Astrocyte (in vitro differentiated cells and primary cell): Measurements from ENCODE around the gene LRP1B. TPM values are rescaled to one million over a fixed set of nuclear protein-coding genes. Genes with fewer than 3 reads are reported as not detected.

Experiments
- DNase-seq: peaks from one replicate; pipeline ENCODE4 v3.0.0-alpha.2; 2010; ENCODE audit warnings: low read depth
- FAIRE-seq: peaks from 2 replicates; lab custom pipeline; 2011; peaks lifted over from hg19 to GRCh38; lab: Jason Lieb, UNC
- H2AFZ ChIP-seq: 2 replicates; pipeline ENCODE4 v1.6.0; 2012; ENCODE audit warnings: low read depth, low read length, inconsistent platforms
- H3K27ac ChIP-seq: 2 replicates; pipeline ENCODE4 v1.5.1; 2011; ENCODE audit warnings: low read depth, low read length, inconsistent platforms
- H3K27me3 ChIP-seq: 2 replicates; pipeline ENCODE4 v1.6.0; 2011; ENCODE audit warnings: low read length, inconsistent platforms; ENCODE audit not compliant: insufficient read depth
- H3K36me3 ChIP-seq: 2 replicates; pipeline ENCODE4 v1.5.1; 2011; ENCODE audit warnings: low read length, inconsistent platforms; ENCODE audit not compliant: insufficient read depth
- H3K4me1 ChIP-seq: 2 replicates; pipeline ENCODE4 v1.5.1; 2011; ENCODE audit warnings: low read length, inconsistent platforms; ENCODE audit not compliant: insufficient read depth
- H3K4me2 ChIP-seq: 2 replicates; pipeline ENCODE4 v1.6.0; 2012; ENCODE audit warnings: low read length, inconsistent platforms
- H3K4me3 ChIP-seq: 2 replicates; pipeline ENCODE4 v1.5.1; 2011; ENCODE audit warnings: low read depth, mild to moderate bottlenecking, low read length, inconsistent platforms; ENCODE audit not compliant: insufficient read depth
- H3K79me2 ChIP-seq: 2 replicates; pipeline ENCODE4 v1.6.0; 2012; ENCODE audit warnings: mild to moderate bottlenecking, low read length, inconsistent platforms; ENCODE audit not compliant: insufficient read depth
- H3K9ac ChIP-seq: 2 replicates; pipeline ENCODE4 v1.6.0; 2012; ENCODE audit warnings: mild to moderate bottlenecking, low read length, inconsistent platforms
- H3K9me3 ChIP-seq: 2 replicates; pipeline ENCODE4 v1.5.1; 2012; ENCODE audit warnings: low read depth, mild to moderate bottlenecking, low read length, inconsistent platforms; ENCODE audit not compliant: insufficient read depth
- H4K20me1 ChIP-seq: 2 replicates; pipeline ENCODE4 v1.6.0; 2012; ENCODE audit warnings: low read length, inconsistent platforms; ENCODE audit not compliant: insufficient read depth
- H3K27ac Mint-ChIP-seq: one replicate; pipeline ENCODE4 v1.8.0; 2021; ENCODE audit warnings: mild to moderate bottlenecking, mixed read lengths; ENCODE audit not compliant: unreplicated experiment
- H3K27me3 Mint-ChIP-seq: one replicate; pipeline ENCODE4 v1.8.0; 2021; ENCODE audit warnings: low read depth, mixed read lengths; ENCODE audit not compliant: unreplicated experiment
- H3K36me3 Mint-ChIP-seq: one replicate; pipeline ENCODE4 v1.8.0; 2021; ENCODE audit warnings: low read depth, mixed read lengths; ENCODE audit not compliant: unreplicated experiment
- H3K4me1 Mint-ChIP-seq: one replicate; pipeline ENCODE4 v1.8.0; 2021; ENCODE audit warnings: low read depth, mixed read lengths; ENCODE audit not compliant: unreplicated experiment
- H3K4me3 Mint-ChIP-seq: one replicate; pipeline ENCODE4 v1.8.0; 2021; ENCODE audit warnings: mild to moderate bottlenecking, moderate library complexity, mixed read lengths; ENCODE audit not compliant: unreplicated experiment
- H3K9me3 Mint-ChIP-seq: one replicate; pipeline ENCODE4 v1.8.0; 2021; ENCODE audit warnings: mild to moderate bottlenecking, mixed read lengths; ENCODE audit not compliant: unreplicated experiment
- EZH2 ChIP-seq: IDR thresholded peaks from 2 replicates; pipeline ENCODE4 v1.6.1; 2012; ENCODE audit warnings: mild to moderate bottlenecking, low read length, inconsistent platforms; ENCODE audit not compliant: insufficient read depth
- total RNA-seq: library from RNA; stranded (reverse); gene quantifications from 2 replicates; pipeline ENCODE4 v1.2.1, GENCODE V29; 2021
- TF ChIP-seq, protein P1 (sequence below): IDR thresholded peaks from 2 replicates; pipeline ENCODE4 v1.5.1; 2011; ENCODE audit warnings: low read depth, mild to moderate bottlenecking, inconsistent platforms, low read length, moderate library complexity; ENCODE audit not compliant: insufficient read depth

The LRP1B gene
- total RNA-seq, 1 donor from 2014 or later: 1.5 TPM

DNA sequence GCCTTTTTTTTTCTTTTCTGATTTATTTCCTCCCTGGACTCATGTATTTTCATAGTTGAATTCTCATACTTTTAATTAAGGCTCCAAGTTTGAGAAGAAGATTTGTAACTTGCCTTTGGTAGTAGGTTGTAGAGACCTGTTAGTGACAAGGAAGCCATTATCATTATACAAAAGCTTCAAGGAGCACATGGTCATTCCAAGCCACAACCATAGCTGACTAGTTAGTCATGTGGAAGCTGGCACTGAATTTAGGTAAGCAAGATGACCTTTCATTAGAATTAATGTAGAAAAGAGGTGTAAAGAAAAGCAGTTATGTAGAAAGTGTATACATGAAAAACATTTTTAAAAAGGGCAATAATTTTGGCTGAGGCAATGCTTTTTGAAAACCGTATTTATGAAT is 89.7 kb downstream of the LRP1B start:
- FAIRE-seq (no peak), DNase-seq (peak; percentile 82)
- no peaks in the 10 kb centered on the region for H3K9me3 ChIP-seq
- TF ChIP-seq, protein P1, sequence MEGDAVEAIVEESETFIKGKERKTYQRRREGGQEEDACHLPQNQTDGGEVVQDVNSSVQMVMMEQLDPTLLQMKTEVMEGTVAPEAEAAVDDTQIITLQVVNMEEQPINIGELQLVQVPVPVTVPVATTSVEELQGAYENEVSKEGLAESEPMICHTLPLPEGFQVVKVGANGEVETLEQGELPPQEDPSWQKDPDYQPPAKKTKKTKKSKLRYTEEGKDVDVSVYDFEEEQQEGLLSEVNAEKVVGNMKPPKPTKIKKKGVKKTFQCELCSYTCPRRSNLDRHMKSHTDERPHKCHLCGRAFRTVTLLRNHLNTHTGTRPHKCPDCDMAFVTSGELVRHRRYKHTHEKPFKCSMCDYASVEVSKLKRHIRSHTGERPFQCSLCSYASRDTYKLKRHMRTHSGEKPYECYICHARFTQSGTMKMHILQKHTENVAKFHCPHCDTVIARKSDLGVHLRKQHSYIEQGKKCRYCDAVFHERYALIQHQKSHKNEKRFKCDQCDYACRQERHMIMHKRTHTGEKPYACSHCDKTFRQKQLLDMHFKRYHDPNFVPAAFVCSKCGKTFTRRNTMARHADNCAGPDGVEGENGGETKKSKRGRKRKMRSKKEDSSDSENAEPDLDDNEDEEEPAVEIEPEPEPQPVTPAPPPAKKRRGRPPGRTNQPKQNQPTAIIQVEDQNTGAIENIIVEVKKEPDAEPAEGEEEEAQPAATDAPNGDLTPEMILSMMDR: no peak
- TF ChIP-seq EZH2: no peak
- H3K4me3 Mint-ChIP-seq: no peak overlapping the region
- no peaks in the 10 kb centered on the region for H4K20me1 ChIP-seq
- H3K79me2 ChIP-seq: no peaks in the 10 kb centered on the region
- no peaks in the 10 kb centered on the region for H3K27me3 ChIP-seq
- no peaks in the 10 kb centered on the region for H3K27me3 Mint-ChIP-seq
- H3K4me3 ChIP-seq: no peak overlapping the region
- peak overlapping the region; percentile 60 for H3K27ac ChIP-seq
- peaks cover 58% of the 10 kb centered on the region for H3K4me1 ChIP-seq
- H3K4me1 Mint-ChIP-seq: peaks cover 43% of the 10 kb centered on the region
- H2AFZ ChIP-seq: no peak overlapping the region
- no peaks in the 10 kb centered on the region for H3K36me3 ChIP-seq
- H3K9me3 Mint-ChIP-seq: no peaks in the 10 kb centered on the region
- peak overlapping the region; percentile 84 for H3K27ac Mint-ChIP-seq
- H3K36me3 Mint-ChIP-seq: no peaks in the 10 kb centered on the region
- peak overlapping the region; percentile 44 for H3K4me2 ChIP-seq
- no peak overlapping the region for H3K9ac ChIP-seq

DNA sequence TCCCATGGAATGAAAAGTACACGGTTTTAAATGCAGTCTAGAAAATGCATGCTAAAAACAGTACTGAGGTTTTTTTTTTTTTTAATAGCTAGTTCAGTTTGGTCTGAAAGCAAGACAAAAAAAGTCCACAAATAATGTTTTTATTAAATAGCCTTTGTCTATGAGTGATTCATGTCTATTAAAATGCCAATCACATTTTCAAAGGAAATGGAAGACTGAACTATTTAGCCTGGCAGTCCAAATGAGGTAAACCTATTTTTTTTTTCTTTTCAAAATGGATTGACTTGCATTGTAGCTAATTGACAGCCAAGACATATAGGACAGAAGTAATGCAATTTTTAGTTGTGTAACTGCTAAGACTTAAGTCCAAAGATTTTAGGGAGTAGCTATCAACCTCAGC is 90.3 kb downstream of the LRP1B start:
- Histone ChIP-seq H2AFZ (no peak overlapping the region), H3K9me3 (no peaks in the 10 kb centered on the region), H4K20me1 (no peaks in the 10 kb centered on the region), H3K27me3 (no peaks in the 10 kb centered on the region), H3K9ac (no peak overlapping the region), H3K4me3 (no peak overlapping the region), H3K4me2 (peak overlapping the region; percentile 44), H3K36me3 (no peaks in the 10 kb centered on the region), H3K27ac (peak overlapping the region; percentile 32), H3K4me1 (peaks cover 58% of the 10 kb centered on the region), H3K79me2 (no peaks in the 10 kb centered on the region)
- H3K27ac Mint-ChIP-seq: no peak overlapping the region
- no peak for TF ChIP-seq EZH2
- TF ChIP-seq, protein P1: no peak
- H3K36me3 Mint-ChIP-seq: no peaks in the 10 kb centered on the region
- no peak for DNase-seq
- peaks cover 48% of the 10 kb centered on the region for H3K4me1 Mint-ChIP-seq
- no peaks in the 10 kb centered on the region for H3K27me3 Mint-ChIP-seq
- H3K4me3 Mint-ChIP-seq: no peak overlapping the region
- peaks cover 2% of the 10 kb centered on the region for H3K9me3 Mint-ChIP-seq
- no peak for FAIRE-seq

DNA sequence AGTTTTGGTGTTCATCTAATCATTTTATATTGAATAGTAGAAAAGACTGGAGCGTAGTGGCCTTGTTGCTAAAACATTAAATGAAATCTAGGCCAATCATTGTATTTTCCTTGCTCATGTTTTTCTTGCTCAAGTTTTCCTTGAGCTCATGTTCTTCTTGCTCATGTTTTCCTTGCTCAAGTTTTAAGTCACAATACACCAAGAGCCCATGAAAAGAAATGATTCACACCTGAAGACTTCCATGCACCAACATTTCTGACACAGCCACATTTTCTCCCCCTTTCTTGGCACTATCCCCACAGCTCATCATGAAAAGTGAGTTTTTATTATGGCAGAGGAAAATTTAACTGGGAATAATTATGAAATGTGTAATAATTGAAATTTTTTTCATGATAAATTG is 92.0 kb downstream of the LRP1B start:
- H2AFZ ChIP-seq: no peak overlapping the region
- Mint-ChIP-seq H3K4me3 (no peak overlapping the region), H3K36me3 (no peaks in the 10 kb centered on the region), H3K4me1 (peaks cover 54% of the 10 kb centered on the region), H3K27ac (no peak overlapping the region), H3K9me3 (peaks cover 2% of the 10 kb centered on the region), H3K27me3 (no peaks in the 10 kb centered on the region)
- DNase-seq: peak; percentile 74
- H3K79me2 ChIP-seq: no peaks in the 10 kb centered on the region
- H3K4me1 ChIP-seq: peaks cover 55% of the 10 kb centered on the region
- no peak for FAIRE-seq
- H4K20me1 ChIP-seq: no peaks in the 10 kb centered on the region
- no peaks in the 10 kb centered on the region for H3K36me3 ChIP-seq
- TF ChIP-seq EZH2: no peak
- TF ChIP-seq, protein P1: no peak
- H3K4me3 ChIP-seq: no peak overlapping the region
- no peak overlapping the region for H3K27ac ChIP-seq
- no peaks in the 10 kb centered on the region for H3K9me3 ChIP-seq
- H3K4me2 ChIP-seq: no peak overlapping the region
- no peak overlapping the region for H3K9ac ChIP-seq
- no peaks in the 10 kb centered on the region for H3K27me3 ChIP-seq
